DOHH2 (cell line): ENCODE results near the gene KAT2B.

Source experiments
- EZH2phosphoT487 ChIP-seq: fragments of 200-600 bp; sonication (generic); IDR thresholded peaks from 2 replicates; pipeline ENCODE4 v1.6.1; 2017; ENCODE audit warnings: borderline replicate concordance, mild to moderate bottlenecking, antibody characterized with exemption, low read length, moderate library complexity, mixed read lengths
- TF ChIP-seq, protein P1 (sequence below): fragments of 200-600 bp; sonication (generic); IDR thresholded peaks from one replicate; pipeline ENCODE4 v1.5.1; 2014; ENCODE audit warnings: antibody characterized with exemption, mild to moderate bottlenecking, low read depth, low read length; ENCODE audit not compliant: poor library complexity, severe bottlenecking

- TF ChIP-seq, protein P1, sequence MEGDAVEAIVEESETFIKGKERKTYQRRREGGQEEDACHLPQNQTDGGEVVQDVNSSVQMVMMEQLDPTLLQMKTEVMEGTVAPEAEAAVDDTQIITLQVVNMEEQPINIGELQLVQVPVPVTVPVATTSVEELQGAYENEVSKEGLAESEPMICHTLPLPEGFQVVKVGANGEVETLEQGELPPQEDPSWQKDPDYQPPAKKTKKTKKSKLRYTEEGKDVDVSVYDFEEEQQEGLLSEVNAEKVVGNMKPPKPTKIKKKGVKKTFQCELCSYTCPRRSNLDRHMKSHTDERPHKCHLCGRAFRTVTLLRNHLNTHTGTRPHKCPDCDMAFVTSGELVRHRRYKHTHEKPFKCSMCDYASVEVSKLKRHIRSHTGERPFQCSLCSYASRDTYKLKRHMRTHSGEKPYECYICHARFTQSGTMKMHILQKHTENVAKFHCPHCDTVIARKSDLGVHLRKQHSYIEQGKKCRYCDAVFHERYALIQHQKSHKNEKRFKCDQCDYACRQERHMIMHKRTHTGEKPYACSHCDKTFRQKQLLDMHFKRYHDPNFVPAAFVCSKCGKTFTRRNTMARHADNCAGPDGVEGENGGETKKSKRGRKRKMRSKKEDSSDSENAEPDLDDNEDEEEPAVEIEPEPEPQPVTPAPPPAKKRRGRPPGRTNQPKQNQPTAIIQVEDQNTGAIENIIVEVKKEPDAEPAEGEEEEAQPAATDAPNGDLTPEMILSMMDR: no peak
- TF ChIP-seq EZH2phosphoT487: no peak
These were observed 45.5 kb upstream of the KAT2B start for GRCh38 chr3:19994796-19995195.
